NCI-H460 (cell line): ENCODE data around the gene BRD3OS. TPM values are rescaled to one million over a fixed set of nuclear protein-coding genes. Genes with fewer than 3 reads are reported as not detected.

Source experiments
- DNase-seq: peaks from one replicate; pipeline ENCODE4 v3.0.0-alpha.2; 2016; ENCODE audit warnings: low read depth; ENCODE audit errors: extremely low read depth
- total RNA-seq: library from RNA; depleted of rRNA; stranded (reverse); fragments of >200 nt; shearing (Covaris generic); gene quantifications from 2 replicates; pipeline ENCODE4 v1.2.3, GENCODE V29; 2014

BRD3OS gene
- total RNA-seq, 1 experiment from 2014 or later = 19.2 TPM

- DNase-seq = no peak
Observed at GRCh38 chr9:134003237-134003636, 22.0 kb upstream of the BRD3OS start.

DNA sequence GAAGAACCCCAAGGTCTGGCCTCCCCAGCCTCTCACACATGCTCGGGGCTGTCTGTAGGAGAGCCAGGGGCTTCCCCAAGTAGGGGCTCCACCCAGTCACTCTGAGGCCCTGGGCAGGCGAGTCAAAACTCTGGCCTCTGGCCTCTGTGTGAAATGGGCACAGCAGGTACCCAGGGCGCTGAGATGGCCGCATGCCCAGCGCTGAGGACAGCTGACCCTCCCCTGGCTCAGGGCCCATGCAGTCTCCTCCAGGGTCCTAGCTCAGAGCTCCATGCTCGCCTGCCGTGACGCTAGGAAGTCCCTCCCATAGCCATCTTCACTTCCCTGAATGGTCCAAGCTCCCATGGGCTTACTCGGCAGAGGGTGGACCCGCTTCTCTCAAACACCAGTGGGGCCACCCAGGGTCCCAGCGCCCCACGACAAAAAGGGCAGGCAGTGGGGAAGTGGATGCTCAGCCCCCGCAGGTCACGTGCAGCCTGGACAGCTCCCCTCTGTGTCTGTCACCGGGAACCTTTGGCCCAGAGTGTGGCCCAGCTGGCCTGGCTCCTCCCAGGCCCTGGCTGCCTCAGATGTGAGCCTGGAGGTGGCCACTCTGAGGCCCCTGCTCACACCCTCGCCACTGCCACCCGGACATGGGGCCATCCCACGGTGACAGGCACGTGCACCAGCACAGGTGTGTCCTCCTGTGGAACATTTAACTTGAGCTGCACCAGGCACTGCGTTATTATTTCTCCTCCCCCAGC lies 21.0 kb upstream of the BRD3OS start:
- DNase-seq = no peak

- no peak for DNase-seq
Observed at GRCh38 chr9:134004881-134005280, 20.4 kb upstream of the BRD3OS start.

- no peak for DNase-seq
Observed at GRCh38 chr9:134005381-134005780, 19.9 kb upstream of the BRD3OS start.

- no peak for DNase-seq
Observed at GRCh38 chr9:134007150-134007549, 18.1 kb upstream of the BRD3OS start.

DNA sequence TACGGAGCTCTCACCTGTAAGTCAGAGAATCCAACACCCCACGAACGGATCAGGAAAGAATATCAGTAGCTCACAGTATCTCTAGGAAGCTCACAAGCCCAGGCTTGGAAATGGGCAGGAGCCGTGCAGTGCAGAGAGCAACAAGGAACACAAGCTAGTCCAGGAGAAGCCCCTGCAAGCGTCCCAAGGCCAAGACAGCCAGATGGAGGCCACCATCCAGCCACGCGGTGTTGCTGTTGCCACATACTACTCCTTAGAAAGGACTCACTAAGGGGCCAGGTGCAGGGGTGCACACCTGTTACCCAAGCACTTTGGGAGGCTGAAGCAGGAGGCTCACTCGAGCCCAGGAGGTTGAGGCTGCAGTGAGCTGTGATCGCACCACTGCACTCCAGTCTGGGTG lies 17.7 kb upstream of the BRD3OS start:
- DNase-seq = no peak

GRCh38 chr9:134010310-134011173 lies 14.7 kb upstream of the BRD3OS start:
- DNase-seq = no peak

DNA sequence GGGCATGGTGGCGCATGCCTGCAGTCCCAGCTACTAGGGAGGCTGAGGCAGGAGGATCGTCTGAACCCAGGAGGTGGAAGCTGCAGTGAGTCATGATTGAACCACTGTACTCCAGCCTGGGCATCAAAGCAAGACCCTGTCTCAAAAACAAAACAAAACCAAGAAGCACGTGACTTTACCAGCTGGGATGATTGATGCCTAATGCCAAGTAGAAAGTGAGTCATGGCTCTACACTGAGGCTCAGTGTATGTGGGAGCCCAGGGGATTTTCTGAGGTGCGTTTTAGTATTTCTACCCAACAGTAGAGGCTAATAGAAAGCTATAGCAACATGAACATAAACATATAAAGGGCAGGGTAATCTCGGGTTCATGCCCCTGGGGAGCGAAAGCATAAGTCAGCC lies 13.9 kb upstream of the BRD3OS start:
- no peak for DNase-seq

GRCh38 chr9:134014946-134015345 lies 10.3 kb upstream of the BRD3OS start:
- DNase-seq = no peak

DNA sequence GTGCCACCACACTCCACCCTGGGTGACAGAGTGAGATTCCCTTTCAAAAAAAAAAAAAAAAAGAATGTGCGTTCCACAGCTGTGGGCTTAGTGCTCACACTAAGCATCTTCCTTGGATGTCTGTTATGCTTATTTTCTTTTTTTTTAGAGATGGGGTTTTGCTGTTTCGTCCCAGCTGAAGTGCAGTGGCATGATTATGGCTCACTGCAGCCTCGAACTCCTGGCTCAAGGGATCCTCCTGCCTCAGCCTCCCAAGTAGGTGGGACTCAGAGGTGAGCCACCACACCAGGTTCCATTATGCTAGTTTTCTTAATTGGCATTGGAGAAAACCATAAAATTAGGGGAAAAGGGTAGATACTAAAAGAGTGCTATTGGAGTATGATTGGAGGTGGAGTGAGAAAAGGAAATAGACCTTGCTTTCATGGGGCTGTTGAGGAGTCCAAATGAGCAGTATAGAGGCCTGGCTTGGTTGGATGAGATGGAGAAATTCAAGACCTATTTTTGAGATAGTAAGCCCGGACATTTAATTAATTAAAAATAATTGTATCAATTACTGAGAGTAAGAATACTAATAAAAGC lies 978 bp upstream of the BRD3OS start:
- no peak for DNase-seq

DNA sequence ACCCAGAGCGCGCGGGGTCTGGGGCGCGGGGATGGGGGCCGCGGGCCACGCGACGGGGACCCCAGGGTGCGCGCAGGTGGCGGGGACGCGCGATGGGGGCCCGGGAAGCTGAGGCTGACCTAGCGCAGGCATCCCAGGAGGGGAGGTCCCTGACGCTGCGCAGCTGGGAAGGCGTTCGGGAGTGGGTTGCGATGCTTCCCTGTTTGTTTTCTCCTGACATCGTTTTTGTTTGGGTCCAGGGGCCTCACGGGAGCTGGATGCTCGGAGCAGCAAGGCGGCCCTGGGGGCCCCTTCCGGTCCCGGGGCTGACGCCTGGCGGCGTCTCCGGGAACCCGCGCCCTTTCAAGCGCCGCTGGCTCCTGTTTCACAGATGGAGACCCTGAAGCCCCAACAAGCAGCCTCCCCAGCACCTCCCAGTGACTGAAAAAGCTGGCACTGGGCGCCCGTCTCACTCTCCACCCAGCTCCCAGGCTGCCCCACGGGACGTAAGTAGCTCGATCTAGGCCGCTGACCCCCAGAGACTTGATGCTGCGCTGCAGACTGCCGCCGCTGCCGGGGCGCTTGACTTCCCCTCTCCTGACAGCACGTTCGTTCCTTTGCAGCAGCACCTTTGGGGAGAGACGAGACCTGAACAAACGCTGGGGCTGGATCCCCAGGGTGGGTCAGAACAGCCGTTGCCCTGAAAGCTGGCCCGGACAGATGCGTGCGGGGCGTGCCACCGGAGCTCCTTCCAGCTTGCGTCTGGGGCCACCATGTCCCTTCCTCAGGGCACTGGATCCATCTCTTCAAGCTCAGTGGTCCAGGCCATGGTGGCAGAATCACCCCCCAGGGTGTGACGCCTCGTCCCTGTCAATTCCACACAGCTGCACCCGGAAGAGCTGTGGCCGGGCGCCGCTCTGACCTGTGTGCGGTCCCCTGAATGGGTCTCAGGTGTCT lies 593 bp downstream of the BRD3OS start:
- peak; percentile 14 for DNase-seq

DNA sequence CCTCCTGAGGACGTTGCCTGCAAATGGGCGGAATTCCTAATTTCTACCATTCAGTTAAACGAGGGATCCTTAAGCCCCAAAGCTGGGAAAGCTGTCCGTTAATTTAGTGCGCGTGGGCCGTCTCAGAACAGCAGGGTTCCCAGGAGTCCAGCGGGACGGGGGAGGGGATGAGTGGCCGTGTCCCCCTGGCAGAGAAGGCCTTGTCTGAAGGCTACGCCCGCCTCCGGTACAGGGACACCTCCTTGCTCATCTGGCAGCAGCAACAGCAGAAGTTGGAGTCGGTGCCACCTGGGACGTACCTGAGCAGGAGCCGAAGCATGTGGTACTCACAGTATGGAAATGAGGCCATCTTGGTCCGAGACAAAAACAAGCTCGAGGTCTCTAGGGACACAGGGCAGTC lies 1.3 kb downstream of the BRD3OS start:
- DNase-seq = no peak

DNA sequence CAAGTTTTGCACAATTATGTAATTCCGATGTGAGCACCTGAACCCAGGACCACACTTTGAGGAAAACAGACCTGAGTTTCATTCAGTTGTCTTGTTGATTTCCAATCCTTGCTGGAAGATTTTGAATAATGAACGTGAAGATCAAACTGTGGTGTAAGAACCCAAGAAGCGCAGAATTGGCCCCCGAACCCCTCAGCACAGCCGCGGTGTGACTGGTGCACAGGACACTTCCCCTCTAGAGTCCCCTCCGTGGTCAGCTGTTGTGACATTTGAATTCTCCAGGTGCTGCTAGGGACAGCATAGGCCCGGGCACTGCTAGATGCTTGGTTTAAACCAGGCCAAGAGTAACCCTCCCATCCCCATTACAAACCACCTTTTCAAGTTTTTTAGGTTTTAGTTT lies 1.7 kb downstream of the BRD3OS start:
- no peak for DNase-seq

- no peak for DNase-seq
Observed at GRCh38 chr9:134027561-134027960, 2.3 kb downstream of the BRD3OS start.

- no peak for DNase-seq
Observed at GRCh38 chr9:134028076-134028475, 2.8 kb downstream of the BRD3OS start.

- DNase-seq = no peak
Observed at GRCh38 chr9:134028575-134029247, 3.4 kb downstream of the BRD3OS start.

- no peak for DNase-seq
Observed at GRCh38 chr9:134029248-134030226, 4.3 kb downstream of the BRD3OS start.

DNA sequence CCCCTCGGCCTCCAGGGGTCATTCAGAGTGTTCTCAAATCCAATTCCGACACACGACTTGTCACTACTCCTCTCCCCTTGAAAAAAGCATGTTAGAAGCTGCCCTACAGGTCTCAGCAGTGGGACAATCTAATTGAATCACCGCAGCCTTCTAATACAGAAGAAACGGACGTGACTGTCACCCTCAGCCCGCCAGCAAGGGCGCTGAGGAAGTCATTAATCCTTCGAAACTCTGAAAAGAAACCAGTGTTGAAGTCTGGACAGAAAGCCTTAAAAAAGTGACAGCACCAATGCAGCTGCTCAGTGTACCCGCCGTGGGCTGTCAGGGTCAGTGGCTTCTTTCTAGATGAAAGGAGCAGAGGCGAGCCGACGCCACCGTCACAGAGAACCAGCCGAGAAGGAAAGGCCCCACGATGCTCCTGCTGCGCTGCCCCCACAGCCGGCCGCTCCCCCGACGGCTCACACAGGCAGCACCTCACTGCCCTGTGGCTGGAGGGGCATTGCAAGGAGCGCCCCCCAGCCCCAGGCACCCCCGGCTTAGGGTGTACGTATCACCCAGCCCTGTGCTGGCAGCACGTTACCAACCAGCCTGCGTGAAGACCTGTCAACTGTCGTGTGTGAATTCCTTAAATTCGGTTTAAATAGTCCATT lies 5.7 kb downstream of the BRD3OS start:
- no peak for DNase-seq
